Measurements from ENCODE around the gene CDCA3. TPM values are rescaled to one million over a fixed set of nuclear protein-coding genes. Genes with fewer than 3 reads are reported as not detected.
A peak's percentile ranks its signal among the peaks of the same experiment; 100 is the strongest.

CDCA3 gene
- total and polyA plus RNA-seq, 4 experiments from 2014 or later = 0.09 to 2.0 (median 0.83) TPM

DNA sequence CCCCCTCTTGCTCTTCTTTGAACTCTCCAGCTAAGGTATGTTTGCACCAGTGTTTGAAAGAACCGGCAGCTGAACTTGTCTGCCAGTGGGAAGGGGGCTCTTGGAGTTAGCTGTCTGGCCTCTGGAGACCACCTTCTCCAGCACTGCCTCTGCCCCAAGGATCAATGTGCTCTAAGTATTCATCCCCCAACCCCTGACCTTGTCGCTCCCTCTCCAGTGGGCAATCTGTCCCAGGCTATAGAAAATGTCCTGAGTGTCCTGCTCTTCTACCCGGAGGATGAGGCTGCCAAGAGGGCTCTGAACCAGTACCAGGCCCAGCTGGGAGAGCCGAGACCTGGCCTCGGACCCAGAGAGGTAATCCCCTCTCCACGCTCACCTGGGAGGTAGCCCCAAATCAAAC lies 20.1 kb downstream of the CDCA3 start:
- Histone ChIP-seq H3K4me3 (ENCODE audit: low read length in 2 of 2) (no peak overlapping the region), H3K36me3 (ENCODE audit: insufficient read depth, low read length) (no peaks in the 10 kb centered on the region), H3K9me3 (ENCODE audit: control insufficient read depth in 1 of 2, low read length in 2 of 2) (no peaks in the 10 kb centered on the region), H3K27me3 (ENCODE audit: insufficient read depth, low read length) (peaks cover 10% of the 10 kb centered on the region), H3K27ac (ENCODE audit: low read depth, low read length) (no peak overlapping the region), H3K4me1 (ENCODE audit: insufficient read depth, low read length) (peaks cover 24% of the 10 kb centered on the region)
- H3K4me3 Mint-ChIP-seq = peak overlapping the region in 3 of 8 donors; percentile 29 to 48 (median 47)
- no peaks in the 10 kb centered on the region for H3K9me3 Mint-ChIP-seq
- H3K36me3 Mint-ChIP-seq = no peaks in the 10 kb centered on the region
- DNase-seq = no peak
- intact Hi-C loops (cut with micrococcal nuclease) = no loop called here
- peak overlapping the region in 1 of 7 donors; percentile 50 for H3K27ac Mint-ChIP-seq
- H3K4me1 Mint-ChIP-seq = peaks cover 8 to 23% (median 16%) of the 10 kb centered on the region in 4 donors
- POLR2A ChIA-PET (ENCODE audit: partially characterized antibody) = no interaction called here
- CTCF ChIA-PET (ENCODE audit: partially characterized antibody) = interaction anchor here (1.2 to 18.9 kb wide), 6 partner anchors 8 to 78 kb away, joined by 4 to 303 read pairs (median 32); partner anchors contain the start of genes CD4, GPR162, LAG3 and MLF2
- H3K27me3 Mint-ChIP-seq = peaks cover 6 to 14% of the 10 kb centered on the region in 2 donors

GRCh38 chr12:6830286-6830890 lies 20.7 kb downstream of the CDCA3 start:
- POLR2A ChIA-PET (ENCODE audit: partially characterized antibody) = interaction anchor here (0.8 to 3.6 kb wide), 5 partner anchors 10 to 107 kb away, joined by 3 to 19 read pairs (median 10); partner anchors contain the start of genes CD4, CDCA3, COPS7A and GNB3
- H3K27ac ChIP-seq (ENCODE audit: low read depth, low read length) = no peak overlapping the region
- CTCF ChIA-PET (ENCODE audit: partially characterized antibody) = interaction anchor here (0.6 to 18.9 kb wide), 8 partner anchors 8 to 202 kb away, joined by 3 to 303 read pairs (median 7); partner anchors contain the start of genes CD4, LAG3, MLF2 and PTMS
- intact Hi-C loops (cut with micrococcal nuclease) = no loop called here
- peaks cover 8 to 20% of the 10 kb centered on the region in 2 donors for H3K27me3 Mint-ChIP-seq
- H3K4me3 Mint-ChIP-seq = peak overlapping the region in 7 of 8 donors; percentile 25 to 63 (median 48)
- H3K36me3 Mint-ChIP-seq = no peaks in the 10 kb centered on the region
- no peaks in the 10 kb centered on the region for H3K9me3 ChIP-seq (ENCODE audit: control insufficient read depth in 1 of 2, low read length in 2 of 2)
- no peaks in the 10 kb centered on the region for H3K9me3 Mint-ChIP-seq
- H3K4me3 ChIP-seq (ENCODE audit: low read length in 2 of 2) = no peak overlapping the region
- H3K27ac Mint-ChIP-seq = peak overlapping the region in 1 of 7 donors; percentile 66
- peaks cover 10 to 28% (median 17%) of the 10 kb centered on the region in 4 donors for H3K4me1 Mint-ChIP-seq
- H3K36me3 ChIP-seq (ENCODE audit: insufficient read depth, low read length) = no peaks in the 10 kb centered on the region
- H3K4me1 ChIP-seq (ENCODE audit: insufficient read depth, low read length) = peaks cover 26% of the 10 kb centered on the region
- H3K27me3 ChIP-seq (ENCODE audit: insufficient read depth, low read length) = peaks cover 10% of the 10 kb centered on the region
- no peak for DNase-seq

- POLR2A ChIA-PET (ENCODE audit: partially characterized antibody) = interaction anchor here (0.8 to 3.6 kb wide), 14 partner anchors 10 to 114 kb away, joined by 3 to 26 read pairs (median 8); partner anchors contain the start of genes C12orf57, CD4, CDCA3 and COPS7A
- peak overlapping the region; percentile 86 to 92 (median 90) for H3K4me3 Mint-ChIP-seq
- peaks cover 8 to 27% of the 10 kb centered on the region in 2 donors for H3K27me3 Mint-ChIP-seq
- peaks cover 28% of the 10 kb centered on the region for H3K4me1 ChIP-seq (ENCODE audit: insufficient read depth, low read length)
- CTCF ChIA-PET (ENCODE audit: partially characterized antibody) = interaction anchor here (0.6 to 18.9 kb wide), 9 partner anchors 9 to 106 kb away, joined by 3 to 303 read pairs (median 9); partner anchors contain the start of genes CD4, COPS7A, LAG3 and MLF2
- H3K27ac Mint-ChIP-seq = peak overlapping the region in 6 of 7 donors; percentile 57 to 89 (median 81)
- H3K4me1 Mint-ChIP-seq = peaks cover 9 to 35% (median 18%) of the 10 kb centered on the region in 4 donors
- H3K9me3 Mint-ChIP-seq = no peaks in the 10 kb centered on the region
- no peaks in the 10 kb centered on the region for H3K9me3 ChIP-seq (ENCODE audit: control insufficient read depth in 1 of 2, low read length in 2 of 2)
- H3K4me3 ChIP-seq (ENCODE audit: low read length in 2 of 2) = peak overlapping the region; percentile 57 to 58
- peaks cover 10% of the 10 kb centered on the region for H3K27me3 ChIP-seq (ENCODE audit: insufficient read depth, low read length)
- no peaks in the 10 kb centered on the region for H3K36me3 ChIP-seq (ENCODE audit: insufficient read depth, low read length)
- intact Hi-C loops (cut with micrococcal nuclease) = loop anchor here (5.0 to 10.0 kb wide), 2 partner anchors 142 to 265 kb away; partner anchors contain the start of genes NOP2 and ZNF384
- H3K36me3 Mint-ChIP-seq = no peaks in the 10 kb centered on the region
- no peak for DNase-seq
- no peak overlapping the region for H3K27ac ChIP-seq (ENCODE audit: low read depth, low read length)
Measured at GRCh38 chr12:6829536-6830220, 21.4 kb downstream of the CDCA3 start.

GRCh38 chr12:6828781-6829535 lies 22.1 kb downstream of the CDCA3 start:
- ChIA-PET POLR2A (ENCODE audit: partially characterized antibody) (interaction anchor here (0.8 to 3.6 kb wide), 17 partner anchors 11 to 367 kb away, joined by 3 to 26 read pairs (median 7); partner anchors contain the start of genes C12orf57, CD4, CDCA3 and COPS7A), CTCF (ENCODE audit: partially characterized antibody) (interaction anchor here (0.7 to 18.9 kb wide), 8 partner anchors 10 to 105 kb away, joined by 3 to 303 read pairs (median 6); partner anchors contain the start of genes CD4, COPS7A, LAG3 and MLF2)
- Mint-ChIP-seq H3K36me3 (no peaks in the 10 kb centered on the region), H3K9me3 (no peaks in the 10 kb centered on the region), H3K4me1 (peaks cover 9 to 36% (median 18%) of the 10 kb centered on the region in 4 donors), H3K27ac (peak overlapping the region; percentile 72 to 89 (median 81)), H3K27me3 (peaks cover 6 to 28% of the 10 kb centered on the region in 2 donors), H3K4me3 (peak overlapping the region; percentile 86 to 92 (median 90))
- Histone ChIP-seq H3K9me3 (ENCODE audit: control insufficient read depth in 1 of 2, low read length in 2 of 2) (no peaks in the 10 kb centered on the region), H3K27me3 (ENCODE audit: insufficient read depth, low read length) (peaks cover 10% of the 10 kb centered on the region), H3K36me3 (ENCODE audit: insufficient read depth, low read length) (no peaks in the 10 kb centered on the region), H3K27ac (ENCODE audit: low read depth, low read length) (no peak overlapping the region), H3K4me1 (ENCODE audit: insufficient read depth, low read length) (peaks cover 28% of the 10 kb centered on the region), H3K4me3 (ENCODE audit: low read length in 2 of 2) (peak overlapping the region; percentile 57 to 58)
- intact Hi-C loops (cut with micrococcal nuclease) = loop anchor here (5.0 to 10.0 kb wide), 2 partner anchors 142 to 264 kb away; partner anchors contain the start of genes NOP2 and ZNF384
- peak; percentile 36 to 50 (median 45) for DNase-seq

- H3K4me1 Mint-ChIP-seq = peaks cover 9 to 37% (median 18%) of the 10 kb centered on the region in 4 donors
- H3K4me3 Mint-ChIP-seq = peak within 1 kb of the TSS; percentile 86 to 92 (median 90)
- Histone ChIP-seq H3K27me3 (ENCODE audit: insufficient read depth, low read length) (peaks cover 10% of the 10 kb centered on the region), H3K4me1 (ENCODE audit: insufficient read depth, low read length) (peaks cover 28% of the 10 kb centered on the region), H3K36me3 (ENCODE audit: insufficient read depth, low read length) (no peaks in the 10 kb centered on the region), H3K4me3 (ENCODE audit: low read length in 2 of 2) (peak within 1 kb of the TSS; percentile 57 to 58), H3K9me3 (ENCODE audit: control insufficient read depth in 1 of 2, low read length in 2 of 2) (no peaks in the 10 kb centered on the region), H3K27ac (ENCODE audit: low read depth, low read length) (no peak within 1 kb of the TSS)
- H3K27me3 Mint-ChIP-seq = peaks cover 6 to 28% of the 10 kb centered on the region in 2 donors
- intact Hi-C loops (cut with micrococcal nuclease) = loop anchor here (5.0 to 10.0 kb wide), 2 partner anchors 141 to 263 kb away; partner anchors contain the start of genes NOP2 and ZNF384
- no peaks in the 10 kb centered on the region for H3K36me3 Mint-ChIP-seq
- peak in 1 of 5 donors; percentile 37 for DNase-seq
- H3K9me3 Mint-ChIP-seq = no peaks in the 10 kb centered on the region
- CTCF ChIA-PET (ENCODE audit: partially characterized antibody) = interaction anchor here (1.4 to 18.9 kb wide), 7 partner anchors 24 to 104 kb away, joined by 3 to 303 read pairs (median 10); partner anchors contain the start of genes CD4, COPS7A, LAG3 and MLF2
- H3K27ac Mint-ChIP-seq = peak within 1 kb of the TSS; percentile 72 to 89 (median 81)
- POLR2A ChIA-PET (ENCODE audit: partially characterized antibody) = interaction anchor here (0.6 to 3.6 kb wide), 16 partner anchors 12 to 367 kb away, joined by 3 to 26 read pairs (median 7); partner anchors contain the start of genes CD4, CDCA3, COPS7A and GNB3
Measured at GRCh38 chr12:6827982-6828780, 22.9 kb downstream of the CDCA3 start, which contains the start of gene P3H3. P3H3 (plus strand) TSS chr12:6828407; CDS start chr12:6828441, 34 bp downstream.

Measured in CD4-positive, alpha-beta memory T cell (primary cell).